Esophagus (tissue), 2 donors: ENCODE data around the gene TOPAZ1. TPM values are rescaled to one million over a fixed set of nuclear protein-coding genes. Genes with fewer than 3 reads are reported as not detected.

Source experiments
- H3K27ac ChIP-seq, 2 donors: one replicate each; pipeline ENCODE4 v1.5.1; 2013; ENCODE audit warnings: low read depth in 2 of 2, mild to moderate bottlenecking in 2 of 2, inconsistent platforms in 1 of 2, low read length in 1 of 2, moderate library complexity in 1 of 2
- H3K27me3 ChIP-seq, 2 donors: one replicate each; pipeline ENCODE4 v1.6.1; 2013; ENCODE audit warnings: low read length in 2 of 2, control low read depth in 1 of 2, mild to moderate bottlenecking in 1 of 2; ENCODE audit not compliant: insufficient read depth in 2 of 2, control insufficient read depth in 1 of 2
- H3K36me3 ChIP-seq, 2 donors: one replicate each; pipeline ENCODE4 v1.6.1; 2013; ENCODE audit warnings: low read length in 1 of 2; ENCODE audit not compliant: control insufficient read depth in 2 of 2, insufficient read depth in 2 of 2
- H3K4me1 ChIP-seq, 2 donors: one replicate each; pipeline ENCODE4 v1.6.1; 2013; ENCODE audit warnings: low read length in 1 of 2; ENCODE audit not compliant: control insufficient read depth in 2 of 2, insufficient read depth in 2 of 2
- H3K4me3 ChIP-seq, 2 donors: one replicate each; pipeline ENCODE4 v1.5.1; 2013; ENCODE audit warnings: low read length in 2 of 2, mild to moderate bottlenecking in 2 of 2, low read depth in 1 of 2, moderate library complexity in 1 of 2
- H3K9me3 ChIP-seq, 2 donors: one replicate each; pipeline ENCODE4 v1.6.1; 2013; ENCODE audit warnings: mild to moderate bottlenecking in 2 of 2, low read depth in 1 of 2, low read length in 1 of 2, moderate library complexity in 1 of 2; ENCODE audit not compliant: control insufficient read depth in 2 of 2, insufficient read depth in 1 of 2
- WGBS, 2 donors: extraction: QIAGEN DNeasy Blood & Tissue Kit; methylation state at CpG; one replicate each; pipeline ENCODE4 v1.1.7; 2013; 5-methylcytosine and 5-hydroxymethylcytosine counted together
- polyA plus RNA-seq, 2 donors: library from polyadenylated mRNA; stranded (reverse); fragments of 200-250 nt; gene quantifications; one replicate each; pipeline ENCODE4 v1.2.3, GENCODE V29; 2013
- donor health status: healthy with polysubstance abuse.
- donor health status: Bipolar disorder and iron deficiency.

TOPAZ1 gene
- polyA plus RNA-seq, 2 donors = not detected

DNA sequence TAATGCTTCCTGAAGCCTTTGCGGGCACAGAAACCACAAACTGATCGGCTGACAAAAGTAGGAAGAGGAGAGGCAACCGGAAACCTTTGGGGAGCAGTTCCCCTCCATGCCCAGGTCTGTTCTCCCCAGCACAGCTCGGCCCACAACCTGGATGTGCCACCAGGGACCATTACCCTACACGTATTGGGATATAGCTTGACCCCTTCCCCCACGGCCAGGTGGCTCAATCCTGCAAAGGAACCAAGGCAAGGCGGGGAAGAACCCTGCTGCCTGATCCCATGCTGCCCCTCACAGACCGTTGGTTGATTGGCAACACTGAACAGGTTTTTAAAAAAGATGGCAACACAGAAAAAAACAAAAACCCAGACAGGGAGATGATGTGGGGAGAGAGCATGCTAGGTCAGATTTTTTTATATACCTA, 77.2 kb downstream of the TOPAZ1 start:
- H3K27ac ChIP-seq = no peak overlapping the region
- H3K27me3 ChIP-seq = no peaks in the 10 kb centered on the region
- no peaks in the 10 kb centered on the region for H3K9me3 ChIP-seq
- 57 to 70% methylated on average over 8 of the region's 8 CpGs for WGBS, 2 donors
- H3K4me1 ChIP-seq = no peaks in the 10 kb centered on the region
- no peaks in the 10 kb centered on the region for H3K36me3 ChIP-seq
- no peak overlapping the region for H3K4me3 ChIP-seq

DNA sequence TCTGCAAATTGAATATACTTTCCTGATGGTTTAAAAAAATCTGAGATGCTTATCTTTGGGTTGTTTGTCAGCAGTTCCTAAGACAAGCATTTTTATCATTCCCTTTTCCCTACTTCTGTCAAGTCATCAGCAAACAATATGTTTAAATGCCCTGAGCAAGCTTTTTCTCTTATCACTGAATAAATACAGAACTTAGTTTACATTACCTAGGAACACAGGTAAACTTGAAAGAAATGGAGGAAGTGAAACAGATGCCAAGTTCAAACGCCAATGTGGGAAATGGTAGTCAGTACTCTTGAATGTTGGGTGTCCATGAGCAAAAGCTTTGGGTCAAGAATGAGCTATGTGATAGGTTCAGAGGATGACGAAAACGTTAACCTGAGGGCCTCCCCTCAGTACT, 79.6 kb downstream of the TOPAZ1 start:
- H3K27ac ChIP-seq = no peak overlapping the region
- H3K4me3 ChIP-seq = no peak overlapping the region
- WGBS, 2 donors = 42 to 48% methylated on average over 3 of the region's 3 CpGs
- H3K36me3 ChIP-seq = no peaks in the 10 kb centered on the region
- H3K4me1 ChIP-seq = no peaks in the 10 kb centered on the region
- no peaks in the 10 kb centered on the region for H3K9me3 ChIP-seq
- no peaks in the 10 kb centered on the region for H3K27me3 ChIP-seq

GRCh38 chr3:44323341-44323955, 81.8 kb downstream of the TOPAZ1 start:
- 4 to 5% methylated on average over 4 of the region's 4 CpGs for WGBS, 2 donors
- Histone ChIP-seq H3K27me3 (no peaks in the 10 kb centered on the region), H3K36me3 (no peaks in the 10 kb centered on the region), H3K27ac (no peak overlapping the region), H3K4me3 (no peak overlapping the region), H3K9me3 (no peaks in the 10 kb centered on the region), H3K4me1 (no peaks in the 10 kb centered on the region)

GRCh38 chr3:44324584-44324983, 82.9 kb downstream of the TOPAZ1 start:
- Histone ChIP-seq H3K27ac (no peak overlapping the region), H3K36me3 (no peaks in the 10 kb centered on the region), H3K27me3 (no peaks in the 10 kb centered on the region), H3K9me3 (no peaks in the 10 kb centered on the region), H3K4me1 (no peaks in the 10 kb centered on the region), H3K4me3 (no peak overlapping the region)

GRCh38 chr3:44326019-44326418, 84.3 kb downstream of the TOPAZ1 start:
- Histone ChIP-seq H3K9me3 (no peaks in the 10 kb centered on the region), H3K4me3 (no peak overlapping the region), H3K36me3 (no peaks in the 10 kb centered on the region), H3K27me3 (no peaks in the 10 kb centered on the region), H3K27ac (no peak overlapping the region), H3K4me1 (no peaks in the 10 kb centered on the region)
- 38 to 47% methylated on average over 2 of the region's 2 CpGs for WGBS, 2 donors

DNA sequence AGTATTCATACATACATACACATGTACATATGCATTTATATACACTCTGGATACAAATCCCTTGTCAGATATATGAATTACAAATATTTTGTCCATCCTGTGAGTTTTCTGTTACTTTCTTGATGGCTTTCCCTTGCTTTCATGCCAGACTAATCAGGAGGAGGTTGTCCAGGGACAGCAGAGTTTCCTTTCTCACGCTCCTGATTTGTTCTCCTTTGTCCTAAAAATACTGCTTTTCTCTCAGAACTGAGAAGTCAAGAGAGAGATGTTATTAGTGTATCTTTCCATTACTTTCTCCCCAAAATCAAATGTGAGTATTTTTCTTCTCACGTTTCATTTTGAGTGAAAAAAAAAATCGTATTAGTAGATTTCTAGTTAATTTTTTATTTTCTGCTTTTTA, 84.8 kb downstream of the TOPAZ1 start:
- no peak overlapping the region for H3K27ac ChIP-seq
- no peaks in the 10 kb centered on the region for H3K27me3 ChIP-seq
- no peak overlapping the region for H3K4me3 ChIP-seq
- H3K36me3 ChIP-seq = no peaks in the 10 kb centered on the region
- WGBS, 2 donors = 81 to 85% methylated on average over 3 of the region's 3 CpGs
- H3K9me3 ChIP-seq = no peaks in the 10 kb centered on the region
- no peaks in the 10 kb centered on the region for H3K4me1 ChIP-seq

DNA sequence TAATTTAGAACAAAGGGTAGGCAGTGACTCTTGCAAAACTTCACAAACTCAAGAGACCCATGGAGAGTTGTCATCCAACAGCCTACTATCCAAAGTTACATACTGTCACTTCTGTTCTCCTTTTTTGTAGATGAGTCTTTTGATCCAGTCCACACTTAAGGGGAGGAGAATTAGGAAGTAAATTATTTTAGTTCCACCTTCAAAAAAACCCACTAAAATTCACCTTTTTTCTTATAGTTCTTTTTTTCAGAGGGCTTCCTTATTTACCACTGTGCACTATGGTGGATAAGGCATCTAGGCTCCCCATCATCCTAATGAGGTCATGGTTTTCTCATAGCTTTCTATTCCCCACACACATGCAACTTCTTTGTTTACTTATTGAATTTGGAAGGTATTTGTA, 88.3 kb downstream of the TOPAZ1 start:
- Histone ChIP-seq H3K36me3 (no peaks in the 10 kb centered on the region), H3K4me3 (no peak overlapping the region), H3K4me1 (no peaks in the 10 kb centered on the region), H3K27me3 (no peaks in the 10 kb centered on the region), H3K9me3 (no peaks in the 10 kb centered on the region), H3K27ac (no peak overlapping the region)

GRCh38 chr3:44330444-44330843, 88.8 kb downstream of the TOPAZ1 start:
- no peaks in the 10 kb centered on the region for H3K9me3 ChIP-seq
- no peak overlapping the region for H3K27ac ChIP-seq
- H3K4me3 ChIP-seq = no peak overlapping the region
- no peaks in the 10 kb centered on the region for H3K36me3 ChIP-seq
- H3K27me3 ChIP-seq = no peaks in the 10 kb centered on the region
- 83 to 86% methylated on average over 2 of the region's 2 CpGs for WGBS, 2 donors
- no peaks in the 10 kb centered on the region for H3K4me1 ChIP-seq

DNA sequence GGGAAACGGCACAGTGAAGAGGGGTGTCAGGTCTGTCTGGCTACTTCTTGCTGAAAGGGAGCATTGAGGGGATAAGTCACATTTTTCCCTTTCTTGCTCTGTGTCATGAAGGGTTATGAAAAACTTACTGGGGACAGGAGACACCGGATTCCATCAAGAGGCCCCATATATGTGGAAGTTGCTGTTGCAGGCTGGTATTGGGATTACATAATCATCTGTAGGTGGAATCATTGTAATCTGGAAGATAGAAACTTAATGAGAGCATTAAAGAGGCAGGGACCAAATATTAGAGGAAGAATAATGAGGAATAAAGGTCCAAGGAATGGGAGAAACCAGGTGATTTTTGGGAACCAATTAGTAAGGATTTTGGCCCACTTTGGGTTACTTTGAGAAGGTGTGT, 92.6 kb downstream of the TOPAZ1 start:
- Histone ChIP-seq H3K36me3 (no peaks in the 10 kb centered on the region), H3K9me3 (no peaks in the 10 kb centered on the region), H3K4me3 (no peak overlapping the region), H3K27ac (no peak overlapping the region), H3K27me3 (no peaks in the 10 kb centered on the region), H3K4me1 (peaks cover 0 to 2% of the 10 kb centered on the region in 2 donors)
- WGBS, 2 donors = 89 to 94% methylated on average over 2 of the region's 2 CpGs

DNA sequence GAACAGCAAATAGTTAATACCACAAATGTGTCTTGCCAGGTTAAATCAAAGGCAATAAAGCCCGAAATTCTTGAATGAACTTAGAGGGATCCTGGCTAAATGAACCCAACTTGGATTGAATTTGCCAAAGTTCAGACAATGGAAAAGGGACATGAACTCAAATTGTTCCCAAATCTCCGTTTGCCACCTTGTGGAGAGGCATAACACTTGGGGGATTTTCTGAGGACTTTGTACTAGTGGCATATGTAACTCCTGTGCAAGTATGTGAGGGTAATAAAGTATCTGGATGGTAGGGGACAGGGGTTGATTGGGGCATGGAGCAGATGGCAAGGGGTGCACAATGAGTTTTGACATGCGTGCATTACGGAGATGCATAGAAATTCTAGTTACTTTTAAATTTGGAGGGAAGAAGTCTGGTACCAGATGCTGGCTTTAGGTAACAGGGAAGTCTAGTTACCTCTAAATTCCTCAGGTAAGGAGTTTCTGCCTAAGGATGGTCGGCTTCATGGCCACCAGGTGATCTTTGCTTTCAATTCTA, 95.6 kb downstream of the TOPAZ1 start:
- H3K27me3 ChIP-seq = no peaks in the 10 kb centered on the region
- no peaks in the 10 kb centered on the region for H3K9me3 ChIP-seq
- 48 to 50% methylated on average over 5 of the region's 5 CpGs for WGBS, 2 donors
- peak overlapping the region; percentile 53 to 96 for H3K27ac ChIP-seq
- no peaks in the 10 kb centered on the region for H3K36me3 ChIP-seq
- peaks cover 0 to 2% of the 10 kb centered on the region in 2 donors for H3K4me1 ChIP-seq
- peak overlapping the region in 1 of 2 donors; percentile 87 for H3K4me3 ChIP-seq
